ENCODE results near the gene SUSD4. TPM values are rescaled to one million over a fixed set of nuclear protein-coding genes. Genes with fewer than 3 reads are reported as not detected.
A peak's percentile ranks its signal among the peaks of the same experiment; 100 is the strongest.

SUSD4 gene
- total RNA-seq (2021) (2.0 and 3.2 TPM in 2 replicates), Bru-seq, nascent RNA (percentile 24 among the genes with signal in this experiment), BruChase-seq, experiment 1, labeled RNA remaining after a 2-hour chase (percentile 25 among the genes with signal in this experiment), BruChase-seq, experiment 2, labeled RNA remaining after a 6-hour chase (percentile 24 among the genes with signal in this experiment)
- long read RNA-seq, partial matches to known transcripts, result 0 of 1 reads
- long read RNA-seq, other reads (novel, unspliced or antisense), result 1 of 1 reads

- H4K20me1 ChIP-seq (ENCODE audit: insufficient read depth), result no peaks in the 10 kb centered on the region
- H3F3A ChIP-seq (ENCODE audit: insufficient read depth, low read depth), result peaks cover 9% of the 10 kb centered on the region
- peak in 1 of 2 experiments; percentile 54 for DNase-seq
- intact Hi-C loops (cut with micrococcal nuclease; ENCODE audit: unreplicated experiment), result loop anchor here (5.0 kb wide), 1 partner anchor 232 kb away; no protein-coding TSS in a partner anchor
- H3K4me1 ChIP-seq (replicated peaks; ENCODE audit: insufficient read depth), result peaks cover 6% of the 10 kb centered on the region; the same call in 1 of the 2 replicates
- peak within 1 kb of the TSS; percentile 63 for H3K4me3 ChIP-seq
- H3K9me3 ChIP-seq (ENCODE audit: insufficient read depth, low read depth), result no peaks in the 10 kb centered on the region
- BruUV-seq (replicated peaks), result no TSS peak
- no peak within 1 kb of the TSS for H3K27ac ChIP-seq
- H2AFZ ChIP-seq, result peak within 1 kb of the TSS; percentile 70; the same call in 1 of the 2 replicates
- no peaks in the 10 kb centered on the region for H3K36me3 ChIP-seq (ENCODE audit: low read depth)
- POLR2A ChIA-PET (ENCODE audit: unreplicated experiment), result interaction anchor here (0.6 kb wide), 2 partner anchors 105 to 299 kb away, joined by 3 to 4 read pairs; no protein-coding TSS in a partner anchor
- H3K27me3 ChIP-seq (ENCODE audit: insufficient read depth, low read depth), result peaks cover 55% of the 10 kb centered on the region
- peak within 1 kb of the TSS; percentile 82 for H3K4me2 ChIP-seq
- TF ChIP-seq EZH2 (IDR thresholded peaks at IDR 0.05; ENCODE audit: low read depth) (no peak), CTCF (conservative IDR thresholded peaks at IDR 0.05) (no peak)
- CTCF ChIA-PET, result interaction anchor here (0.6 to 1.4 kb wide), 2 partner anchors 9 to 230 kb away, joined by 4 read pairs; no protein-coding TSS in a partner anchor
- no peaks in the 10 kb centered on the region for H3K79me2 ChIP-seq (ENCODE audit: low read depth)
- H3K9me2 ChIP-seq (ENCODE audit: insufficient read depth), result no peaks in the 10 kb centered on the region
Observed at GRCh38 chr1:223363856-223364684, at the start of gene SUSD4. Gene SUSD4, minus strand, starts transcription at chr1:223364176. Its CDS starts 751 bp downstream, at chr1:223363425.

GRCh38 chr1:223413216-223413615 lies 49.2 kb upstream of the SUSD4 start:
- Histone ChIP-seq H3K4me2 (no peak overlapping the region), H3K4me3 (no peak overlapping the region), H3K9me2 (ENCODE audit: insufficient read depth) (no peaks in the 10 kb centered on the region), H3K4me1 (replicated peaks; ENCODE audit: insufficient read depth) (no peaks in the 10 kb centered on the region), H2AFZ (no peak overlapping the region), H3K79me2 (ENCODE audit: low read depth) (no peaks in the 10 kb centered on the region), H3F3A (ENCODE audit: insufficient read depth, low read depth) (no peaks in the 10 kb centered on the region), H4K20me1 (ENCODE audit: insufficient read depth) (no peaks in the 10 kb centered on the region), H3K27me3 (ENCODE audit: insufficient read depth, low read depth) (peaks cover 5% of the 10 kb centered on the region; the same call in 1 of the 2 replicates), H3K36me3 (ENCODE audit: low read depth) (no peaks in the 10 kb centered on the region), H3K27ac (no peak overlapping the region), H3K9me3 (ENCODE audit: insufficient read depth, low read depth) (no peaks in the 10 kb centered on the region)
- CTCF ChIA-PET, result no interaction called here
- no peak for DNase-seq
- intact Hi-C loops (cut with micrococcal nuclease; ENCODE audit: unreplicated experiment), result no loop called here
- BruUV-seq (replicated peaks), result no TSS peak
- no peak for TF ChIP-seq CTCF (conservative IDR thresholded peaks at IDR 0.05)
- TF ChIP-seq EZH2 (IDR thresholded peaks at IDR 0.05; ENCODE audit: low read depth), result no peak
- POLR2A ChIA-PET (ENCODE audit: unreplicated experiment), result no interaction called here

- no peaks in the 10 kb centered on the region for H3K9me3 ChIP-seq (ENCODE audit: insufficient read depth, low read depth)
- DNase-seq, result no peak
- no peaks in the 10 kb centered on the region for H3K36me3 ChIP-seq (ENCODE audit: low read depth)
- no peak overlapping the region for H2AFZ ChIP-seq
- H3K4me2 ChIP-seq, result no peak overlapping the region
- no peaks in the 10 kb centered on the region for H3K9me2 ChIP-seq (ENCODE audit: insufficient read depth)
- BruUV-seq (replicated peaks), result no TSS peak
- H3F3A ChIP-seq (ENCODE audit: insufficient read depth, low read depth), result no peaks in the 10 kb centered on the region
- TF ChIP-seq EZH2 (IDR thresholded peaks at IDR 0.05; ENCODE audit: low read depth) (no peak), CTCF (conservative IDR thresholded peaks at IDR 0.05) (no peak)
- H3K27ac ChIP-seq, result no peak overlapping the region
- intact Hi-C loops (cut with micrococcal nuclease; ENCODE audit: unreplicated experiment), result no loop called here
- no peaks in the 10 kb centered on the region for H3K4me1 ChIP-seq (replicated peaks; ENCODE audit: insufficient read depth)
- H3K27me3 ChIP-seq (ENCODE audit: insufficient read depth, low read depth), result no peaks in the 10 kb centered on the region; the same call in 1 of the 2 replicates
- H3K4me3 ChIP-seq, result no peak overlapping the region
- ChIA-PET POLR2A (ENCODE audit: unreplicated experiment) (no interaction called here), CTCF (no interaction called here)
- no peaks in the 10 kb centered on the region for H4K20me1 ChIP-seq (ENCODE audit: insufficient read depth)
- H3K79me2 ChIP-seq (ENCODE audit: low read depth), result no peaks in the 10 kb centered on the region
Observed at GRCh38 chr1:223411710-223412109, 47.7 kb upstream of the SUSD4 start.

All from PC-9 (cell line).